Measurements from ENCODE around the gene PRTN3.

Gene PRTN3

DNA sequence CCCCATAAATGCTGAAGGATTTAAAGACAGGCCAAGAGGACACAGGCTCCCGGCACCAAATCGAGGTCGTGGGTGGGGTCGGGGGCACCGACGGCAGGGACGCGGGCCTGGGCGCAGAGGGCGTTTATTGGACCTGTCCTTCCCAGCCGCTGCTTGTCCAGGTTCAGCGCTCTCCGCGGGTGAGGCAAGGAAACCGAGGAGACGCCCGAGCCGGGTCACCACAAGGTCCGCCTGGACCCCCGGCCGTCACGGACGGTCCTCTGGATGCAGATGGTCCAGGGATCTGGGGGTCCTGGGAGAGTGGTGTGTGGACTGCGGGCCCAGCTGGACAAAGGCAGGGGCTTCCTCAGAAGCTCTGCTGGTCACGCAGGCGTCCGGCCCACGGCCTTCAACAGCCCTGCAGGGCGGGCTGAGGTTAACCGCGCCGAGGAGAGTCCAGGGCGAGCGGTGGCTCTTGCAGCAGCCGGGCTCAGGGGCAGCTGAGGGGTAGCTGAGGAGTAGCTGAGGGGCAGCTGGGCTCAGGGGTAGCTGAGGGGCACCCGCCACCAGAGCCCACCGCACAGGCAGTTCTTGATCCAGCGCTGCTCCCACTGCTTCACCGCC is 27.2 kb downstream of the PRTN3 start:
- H3K4me3 ChIP-seq: no peak overlapping the region
- intact Hi-C loops (cut with DNase I; ENCODE audit: low total_unique reads): no loop called here
- peaks cover 0 to 20% (median 11%) of the 10 kb centered on the region in 4 donors for H3K4me1 ChIP-seq
- no peak for DNase-seq
- peaks cover 0 to 1% of the 10 kb centered on the region in 2 donors for H3K27me3 ChIP-seq
- TF ChIP-seq, protein P1, sequence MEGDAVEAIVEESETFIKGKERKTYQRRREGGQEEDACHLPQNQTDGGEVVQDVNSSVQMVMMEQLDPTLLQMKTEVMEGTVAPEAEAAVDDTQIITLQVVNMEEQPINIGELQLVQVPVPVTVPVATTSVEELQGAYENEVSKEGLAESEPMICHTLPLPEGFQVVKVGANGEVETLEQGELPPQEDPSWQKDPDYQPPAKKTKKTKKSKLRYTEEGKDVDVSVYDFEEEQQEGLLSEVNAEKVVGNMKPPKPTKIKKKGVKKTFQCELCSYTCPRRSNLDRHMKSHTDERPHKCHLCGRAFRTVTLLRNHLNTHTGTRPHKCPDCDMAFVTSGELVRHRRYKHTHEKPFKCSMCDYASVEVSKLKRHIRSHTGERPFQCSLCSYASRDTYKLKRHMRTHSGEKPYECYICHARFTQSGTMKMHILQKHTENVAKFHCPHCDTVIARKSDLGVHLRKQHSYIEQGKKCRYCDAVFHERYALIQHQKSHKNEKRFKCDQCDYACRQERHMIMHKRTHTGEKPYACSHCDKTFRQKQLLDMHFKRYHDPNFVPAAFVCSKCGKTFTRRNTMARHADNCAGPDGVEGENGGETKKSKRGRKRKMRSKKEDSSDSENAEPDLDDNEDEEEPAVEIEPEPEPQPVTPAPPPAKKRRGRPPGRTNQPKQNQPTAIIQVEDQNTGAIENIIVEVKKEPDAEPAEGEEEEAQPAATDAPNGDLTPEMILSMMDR (IDR thresholded peaks at IDR 0.05): no peak
- peaks cover 14 to 58% (median 33%) of the 10 kb centered on the region in 3 donors for H3K36me3 ChIP-seq
- no peaks in the 10 kb centered on the region for H3K9me3 ChIP-seq
- no peak overlapping the region for H3K27ac ChIP-seq

DNA sequence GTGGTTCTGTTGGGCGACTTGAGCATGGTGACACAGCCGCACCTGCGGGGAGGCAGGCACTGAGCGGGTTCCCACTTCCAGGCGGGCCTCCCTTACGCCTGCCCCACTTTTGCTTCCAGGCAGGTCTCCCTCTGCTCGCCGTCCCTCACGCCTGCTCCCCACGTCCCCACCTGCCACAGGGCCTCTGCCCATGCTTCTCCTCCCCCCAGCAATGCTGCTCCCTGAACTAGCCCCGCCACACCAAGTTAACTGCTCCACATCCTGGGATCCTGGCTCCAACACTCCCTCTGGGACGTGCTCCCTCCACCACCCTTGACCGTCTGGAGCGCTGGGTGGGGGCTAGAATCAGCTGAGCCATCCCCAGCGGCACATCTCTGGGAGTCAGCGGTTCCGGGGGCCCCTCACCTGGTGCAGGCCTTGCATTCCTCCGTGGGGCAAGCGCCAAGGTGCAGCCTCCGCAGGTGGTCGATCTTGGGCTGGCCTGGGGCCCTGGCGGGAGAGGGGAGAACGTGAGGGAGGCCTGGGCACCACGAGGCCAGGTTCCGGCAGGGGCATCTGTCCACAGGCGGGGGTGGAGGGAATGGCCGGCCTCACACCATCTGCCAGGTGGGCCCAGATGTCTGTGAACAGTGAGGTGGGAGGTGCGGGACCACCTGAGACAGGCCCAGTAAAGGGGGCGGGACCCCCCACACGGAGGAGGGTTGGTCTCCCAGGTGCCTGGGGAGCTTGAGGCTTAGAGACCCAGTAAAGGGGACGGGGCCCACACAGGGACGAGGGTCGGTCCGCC is 27.9 kb downstream of the PRTN3 start:
- DNase-seq: no peak
- Histone ChIP-seq H3K4me3 (no peak overlapping the region), H3K27me3 (no peaks in the 10 kb centered on the region), H3K27ac (peak overlapping the region; percentile 62 to 70), H3K4me1 (peaks cover 0 to 18% (median 11%) of the 10 kb centered on the region in 4 donors), H3K36me3 (peaks cover 18 to 63% (median 38%) of the 10 kb centered on the region in 3 donors), H3K9me3 (no peaks in the 10 kb centered on the region)
- intact Hi-C loops (cut with DNase I; ENCODE audit: low total_unique reads): no loop called here
- TF ChIP-seq, protein P1 (IDR thresholded peaks at IDR 0.05): no peak

DNA sequence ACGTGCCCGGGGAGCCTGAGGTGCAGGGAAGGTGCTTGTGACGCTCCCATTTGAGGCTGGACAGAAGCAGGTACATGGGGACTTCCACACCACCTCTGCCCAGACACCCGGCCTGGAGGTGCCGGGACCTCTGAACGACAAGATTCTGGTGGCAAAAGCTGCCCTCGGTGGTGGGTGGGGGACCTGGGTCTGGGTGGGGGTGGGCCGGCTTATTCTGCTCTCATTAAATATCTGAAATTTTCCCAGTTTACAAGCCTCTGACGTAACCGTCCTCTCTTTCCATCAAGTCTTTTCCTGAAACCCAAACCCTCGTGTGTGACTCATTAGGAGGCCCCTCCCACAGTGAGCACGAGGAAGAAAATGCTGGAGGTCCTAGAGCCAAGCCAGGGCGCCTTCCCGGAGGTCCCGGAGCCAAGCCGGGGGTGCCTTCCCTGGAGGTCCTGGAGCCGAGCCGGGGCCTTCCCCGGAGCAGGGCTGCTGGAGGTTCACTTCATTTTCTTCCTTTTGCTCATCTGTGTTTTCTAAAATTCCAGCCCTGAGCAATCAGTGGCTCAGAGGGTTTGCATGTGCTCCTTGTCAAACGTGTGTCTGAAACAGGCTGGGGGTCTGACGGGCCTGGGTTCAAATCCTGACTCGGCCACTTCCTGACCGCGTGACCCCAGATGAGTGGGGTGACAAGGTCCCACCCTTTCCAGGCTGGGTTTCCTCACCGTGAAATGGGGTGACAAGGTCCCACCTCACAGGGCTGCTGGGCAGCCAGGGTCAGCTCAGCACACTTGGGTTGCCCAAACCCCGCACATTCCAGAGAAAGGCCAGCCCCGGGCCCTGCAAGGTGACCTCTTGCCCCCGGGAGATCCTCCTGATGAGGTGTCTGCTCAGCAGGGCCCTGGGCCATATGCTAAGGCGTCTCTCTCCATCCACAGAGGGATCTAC is 28.7 kb downstream of the PRTN3 start:
- TF ChIP-seq, protein P1 (IDR thresholded peaks at IDR 0.05): no peak
- Histone ChIP-seq H3K27me3 (no peaks in the 10 kb centered on the region), H3K36me3 (peaks cover 25 to 71% (median 46%) of the 10 kb centered on the region in 3 donors), H3K27ac (peak overlapping the region; percentile 62 to 70), H3K4me3 (no peak overlapping the region), H3K4me1 (peaks cover 0 to 16% (median 10%) of the 10 kb centered on the region in 4 donors), H3K9me3 (no peaks in the 10 kb centered on the region)
- DNase-seq: peak; percentile 85 to 90
- intact Hi-C loops (cut with DNase I; ENCODE audit: low total_unique reads): no loop called here

DNA sequence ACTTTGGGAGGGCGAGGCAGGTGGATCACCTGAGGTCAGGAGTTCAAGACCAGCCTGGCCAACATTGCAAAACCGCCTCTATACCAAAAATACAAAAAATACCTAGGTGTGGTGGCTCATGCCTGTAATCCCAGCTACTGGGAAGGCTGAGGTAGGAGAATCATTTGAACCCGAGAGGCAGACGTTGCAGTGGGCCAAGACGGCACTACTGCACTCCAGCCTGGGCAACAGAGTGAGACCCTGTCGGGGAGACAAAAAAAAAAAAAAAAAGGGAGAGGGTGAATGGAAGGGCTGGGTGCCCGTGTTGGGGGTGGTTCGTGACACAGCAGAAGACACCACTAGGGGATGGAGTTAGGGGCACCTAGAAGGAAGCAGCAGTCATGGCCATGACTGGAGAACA is 29.5 kb downstream of the PRTN3 start:
- H3K36me3 ChIP-seq: peaks cover 30 to 79% (median 53%) of the 10 kb centered on the region in 3 donors
- no peaks in the 10 kb centered on the region for H3K9me3 ChIP-seq
- H3K4me1 ChIP-seq: peaks cover 0 to 16% (median 10%) of the 10 kb centered on the region in 4 donors
- no peak overlapping the region for H3K4me3 ChIP-seq
- intact Hi-C loops (cut with DNase I; ENCODE audit: low total_unique reads): no loop called here
- no peaks in the 10 kb centered on the region for H3K27me3 ChIP-seq
- DNase-seq: no peak
- TF ChIP-seq, protein P1 (IDR thresholded peaks at IDR 0.05): no peak
- peak overlapping the region; percentile 62 to 70 for H3K27ac ChIP-seq

DNA sequence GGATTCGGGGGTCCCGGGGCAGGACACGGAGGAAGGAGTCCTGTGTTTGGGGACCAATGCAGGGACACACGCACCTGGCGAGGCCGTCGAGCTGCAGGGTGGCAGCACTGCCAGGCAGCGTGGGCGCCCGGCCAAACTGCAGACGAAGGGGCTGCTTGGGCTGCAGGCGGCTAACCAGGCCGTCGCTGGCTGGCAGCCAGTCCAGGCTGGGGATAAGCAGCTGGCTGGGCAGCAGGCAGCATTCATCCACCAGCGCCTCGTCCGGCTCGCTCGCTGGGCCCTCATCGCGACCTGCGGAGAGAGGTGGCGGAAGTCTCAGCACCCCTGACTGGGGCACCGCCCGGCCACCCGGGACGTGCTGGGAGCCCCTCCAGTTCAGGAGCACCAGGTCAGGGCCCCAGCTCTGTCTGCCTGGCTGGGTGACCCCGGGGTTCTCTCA is 30.2 kb downstream of the PRTN3 start:
- Histone ChIP-seq H3K27me3 (no peaks in the 10 kb centered on the region), H3K9me3 (no peaks in the 10 kb centered on the region), H3K36me3 (peaks cover 30 to 86% (median 60%) of the 10 kb centered on the region in 3 donors), H3K27ac (no peak overlapping the region), H3K4me3 (no peak overlapping the region), H3K4me1 (peaks cover 0 to 16% (median 10%) of the 10 kb centered on the region in 4 donors)
- TF ChIP-seq, protein P1 (IDR thresholded peaks at IDR 0.05): no peak
- no peak for DNase-seq
- intact Hi-C loops (cut with DNase I; ENCODE audit: low total_unique reads): no loop called here
